Colonic mucosa (tissue), 4 donors: ENCODE data around the gene CARF. TPM values are rescaled to one million over a fixed set of nuclear protein-coding genes. Genes with fewer than 3 reads are reported as not detected.
"Not testable (repeated sequence)": the region's sequence is repeated elsewhere in the genome, so short reads cannot be mapped to it uniquely, and the experiment has no call there.

Experiments used
- DNase-seq: peaks from one replicate; pipeline ENCODE4 v3.0.0-alpha.2; 2020
- H3K27ac ChIP-seq: fragments of 200-600 bp; one replicate; pipeline ENCODE4 v1.8.0; 2021
- H3K27me3 ChIP-seq: fragments of 200-600 bp; one replicate; pipeline ENCODE4 v1.8.0; 2021
- H3K36me3 ChIP-seq: fragments of 200-600 bp; one replicate; pipeline ENCODE4 v1.8.0; 2021
- H3K4me1 ChIP-seq: fragments of 200-600 bp; one replicate; pipeline ENCODE4 v1.8.0; 2021; ENCODE audit warnings: mild to moderate bottlenecking
- H3K4me3 ChIP-seq: fragments of 200-600 bp; one replicate; pipeline ENCODE4 v1.8.0; 2021
- H3K9ac ChIP-seq, 2 donors: one replicate each; pipeline ENCODE4 v1.7.0; 2013; ENCODE audit warnings: control low read depth in 2 of 2, low read depth in 2 of 2, low read length in 2 of 2
- H3K9me3 ChIP-seq: fragments of 200-600 bp; one replicate; pipeline ENCODE4 v1.8.0; 2021
- intact Hi-C: fragments of 100-400 bp; cut with DNase I; formaldehyde crosslinking; loops from one replicate; pipeline ENCODE4 v1.14.1; 2022
- total RNA-seq, 2 donors: library from RNA; stranded (reverse); fragmentation: NEBNext Ultra II Directional in 1 of 2; extraction: Animal tissue kit (Norgen Biotek cat#: 25700) in 1 of 2; gene quantifications; one replicate each; pipeline ENCODE4 v1.2.1, GENCODE V29; 2021
- TF ChIP-seq, protein P1 (sequence below): fragments of 200-600 bp; IDR thresholded peaks from one replicate; pipeline ENCODE4 v1.8.0; 2022; ENCODE audit warnings: antibody characterized with exemption, mild to moderate bottlenecking
- donor health status: healthy.
- donor health status: DM: no; HTN: no; CAD: no.
- donor health status: DM: no; HTN: no; CAD: no.

Gene CARF
- total RNA-seq, 2 donors from 2014 or later: 3.8 to 5.1 TPM

DNA sequence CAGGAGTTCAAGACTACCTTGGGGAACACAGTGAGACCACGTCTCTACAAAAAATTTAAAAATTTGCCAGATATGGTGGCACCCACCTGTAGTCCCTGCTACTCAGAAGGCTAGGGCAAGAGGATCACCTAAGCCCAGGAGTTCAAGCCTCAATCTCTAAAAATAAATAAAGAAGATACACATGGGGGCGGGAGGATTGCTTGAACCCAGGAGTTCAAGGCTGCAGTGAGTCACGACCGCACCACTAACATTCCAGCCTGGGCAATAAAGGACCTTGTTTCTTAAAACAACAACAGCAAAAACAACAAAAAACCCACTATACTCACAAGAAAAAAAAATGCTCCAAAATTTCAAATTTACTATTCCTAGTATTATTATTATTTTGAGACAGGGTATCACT, 30.5 kb upstream of the CARF start:
- no peaks in the 10 kb centered on the region for H3K27me3 ChIP-seq
- no peaks in the 10 kb centered on the region for H3K9me3 ChIP-seq
- no peaks in the 10 kb centered on the region for H3K4me1 ChIP-seq
- no peak for DNase-seq
- H3K36me3 ChIP-seq: no peaks in the 10 kb centered on the region
- H3K27ac ChIP-seq: no peak overlapping the region
- H3K4me3 ChIP-seq: no peak overlapping the region
- no peak overlapping the region for H3K9ac ChIP-seq
- TF ChIP-seq, protein P1, sequence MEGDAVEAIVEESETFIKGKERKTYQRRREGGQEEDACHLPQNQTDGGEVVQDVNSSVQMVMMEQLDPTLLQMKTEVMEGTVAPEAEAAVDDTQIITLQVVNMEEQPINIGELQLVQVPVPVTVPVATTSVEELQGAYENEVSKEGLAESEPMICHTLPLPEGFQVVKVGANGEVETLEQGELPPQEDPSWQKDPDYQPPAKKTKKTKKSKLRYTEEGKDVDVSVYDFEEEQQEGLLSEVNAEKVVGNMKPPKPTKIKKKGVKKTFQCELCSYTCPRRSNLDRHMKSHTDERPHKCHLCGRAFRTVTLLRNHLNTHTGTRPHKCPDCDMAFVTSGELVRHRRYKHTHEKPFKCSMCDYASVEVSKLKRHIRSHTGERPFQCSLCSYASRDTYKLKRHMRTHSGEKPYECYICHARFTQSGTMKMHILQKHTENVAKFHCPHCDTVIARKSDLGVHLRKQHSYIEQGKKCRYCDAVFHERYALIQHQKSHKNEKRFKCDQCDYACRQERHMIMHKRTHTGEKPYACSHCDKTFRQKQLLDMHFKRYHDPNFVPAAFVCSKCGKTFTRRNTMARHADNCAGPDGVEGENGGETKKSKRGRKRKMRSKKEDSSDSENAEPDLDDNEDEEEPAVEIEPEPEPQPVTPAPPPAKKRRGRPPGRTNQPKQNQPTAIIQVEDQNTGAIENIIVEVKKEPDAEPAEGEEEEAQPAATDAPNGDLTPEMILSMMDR: no peak
- intact Hi-C loops: no loop called here

DNA sequence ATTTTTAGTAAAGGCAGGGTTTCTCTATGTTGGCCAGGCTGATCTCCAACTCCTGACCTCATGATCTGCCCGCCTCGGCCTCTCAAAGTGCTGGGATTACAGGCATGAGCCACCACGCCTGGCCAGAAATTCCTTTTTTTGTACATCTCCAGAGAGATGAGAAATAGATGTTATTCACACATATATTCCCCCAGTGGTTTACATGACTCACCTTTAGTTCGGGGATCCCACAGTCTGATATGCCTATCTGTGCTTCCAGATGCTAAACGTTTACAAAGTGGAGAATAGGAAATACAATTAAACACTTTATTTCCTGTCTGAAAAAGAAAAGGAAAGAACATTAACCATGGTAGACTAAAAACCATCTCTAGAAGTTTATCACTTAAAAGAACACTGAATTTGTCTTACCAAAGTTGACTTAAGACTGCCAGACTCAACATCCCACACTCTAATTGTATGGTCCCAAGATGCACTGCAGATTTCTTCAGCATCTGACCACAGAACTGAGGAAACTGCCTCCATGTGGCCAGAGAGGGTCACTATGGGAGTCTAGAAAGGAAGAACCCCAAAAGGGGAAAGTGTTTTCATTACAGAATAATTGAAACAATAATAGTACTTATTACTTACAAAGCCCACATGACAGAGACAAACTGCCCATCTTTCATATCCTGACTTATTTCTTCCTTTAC, 27.9 kb upstream of the CARF start:
- DNase-seq: no peak
- no peak overlapping the region for H3K27ac ChIP-seq
- no peaks in the 10 kb centered on the region for H3K9me3 ChIP-seq
- intact Hi-C loops: no loop called here
- no peak overlapping the region for H3K4me3 ChIP-seq
- no peaks in the 10 kb centered on the region for H3K36me3 ChIP-seq
- TF ChIP-seq, protein P1: no peak
- no peak overlapping the region for H3K9ac ChIP-seq
- H3K4me1 ChIP-seq: no peaks in the 10 kb centered on the region
- H3K27me3 ChIP-seq: no peaks in the 10 kb centered on the region

DNA sequence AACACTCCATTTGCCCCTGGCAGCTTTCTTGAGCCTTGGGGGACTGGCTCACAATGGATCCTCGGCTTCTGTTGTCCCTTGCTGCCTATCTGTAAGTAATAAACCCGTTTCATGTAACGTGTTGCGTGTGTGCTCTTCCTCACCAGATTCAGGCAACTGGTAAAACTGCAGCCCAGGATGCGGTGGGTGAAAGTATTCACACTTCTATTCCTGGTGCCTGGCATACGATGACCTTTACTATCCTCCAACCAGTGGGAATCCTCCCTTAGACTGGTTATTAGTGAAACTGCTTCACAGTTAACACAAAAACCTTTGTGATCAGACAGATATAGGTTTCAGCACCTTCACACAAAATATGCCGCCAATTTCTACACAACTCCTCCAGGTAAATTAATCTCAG, 26.9 kb upstream of the CARF start:
- H3K4me3 ChIP-seq: no peak overlapping the region
- H3K9ac ChIP-seq: no peak overlapping the region
- H3K36me3 ChIP-seq: no peaks in the 10 kb centered on the region
- TF ChIP-seq, protein P1: no peak
- DNase-seq: no peak
- H3K27me3 ChIP-seq: no peaks in the 10 kb centered on the region
- no peak overlapping the region for H3K27ac ChIP-seq
- intact Hi-C loops: no loop called here
- H3K9me3 ChIP-seq: no peaks in the 10 kb centered on the region
- H3K4me1 ChIP-seq: no peaks in the 10 kb centered on the region

DNA sequence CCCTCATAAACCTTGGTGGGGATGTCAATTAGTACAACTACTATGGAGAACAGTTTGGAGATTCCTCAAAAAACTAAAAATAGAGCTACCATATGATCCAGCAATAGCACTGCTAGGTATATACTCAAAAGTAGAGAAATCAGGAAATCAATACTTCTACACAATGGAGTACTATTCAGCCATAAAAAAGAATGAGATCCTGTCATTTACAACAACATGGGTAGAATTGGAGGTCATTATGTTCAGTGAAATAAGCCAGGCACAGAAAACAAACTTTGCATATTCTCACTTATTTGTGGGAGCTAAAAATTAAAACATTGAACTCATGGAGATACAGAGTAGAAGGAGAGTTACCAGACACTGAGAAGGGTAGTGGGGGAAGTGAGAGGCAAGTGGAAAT, 6.6 kb upstream of the CARF start:
- H3K36me3 ChIP-seq, intact Hi-C loops, H3K27ac ChIP-seq, H3K27me3 ChIP-seq, H3K4me3 ChIP-seq, H3K9ac ChIP-seq, H3K9me3 ChIP-seq, H3K4me1 ChIP-seq, DNase-seq: not testable (repeated sequence)

DNA sequence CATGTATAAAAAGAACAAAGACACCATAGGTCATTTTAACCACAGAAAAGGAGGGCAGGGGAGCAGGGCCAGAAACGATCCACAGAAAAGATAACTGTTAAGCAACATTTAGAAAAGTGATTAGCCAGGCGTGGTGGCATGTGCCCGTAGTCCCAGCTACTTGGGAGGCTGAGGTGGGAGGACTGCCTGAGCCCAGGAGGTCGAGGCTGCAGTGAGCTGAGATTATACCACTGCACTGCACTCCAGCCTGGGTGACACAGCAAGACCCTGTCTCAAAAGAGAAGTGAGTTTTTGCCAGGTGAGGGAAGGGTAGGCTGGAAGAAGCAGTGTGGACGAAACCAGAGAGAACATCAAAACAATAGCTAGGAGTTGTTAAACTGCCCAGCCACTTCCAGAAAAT, 3.9 kb upstream of the CARF start:
- no peaks in the 10 kb centered on the region for H3K4me1 ChIP-seq
- H3K36me3 ChIP-seq: peaks cover 4% of the 10 kb centered on the region
- TF ChIP-seq, protein P1: no peak
- H3K9me3 ChIP-seq: no peaks in the 10 kb centered on the region
- H3K4me3 ChIP-seq: no peak overlapping the region
- no peak overlapping the region for H3K9ac ChIP-seq
- intact Hi-C loops: no loop called here
- DNase-seq: no peak
- H3K27me3 ChIP-seq: no peaks in the 10 kb centered on the region
- H3K27ac ChIP-seq: no peak overlapping the region

DNA sequence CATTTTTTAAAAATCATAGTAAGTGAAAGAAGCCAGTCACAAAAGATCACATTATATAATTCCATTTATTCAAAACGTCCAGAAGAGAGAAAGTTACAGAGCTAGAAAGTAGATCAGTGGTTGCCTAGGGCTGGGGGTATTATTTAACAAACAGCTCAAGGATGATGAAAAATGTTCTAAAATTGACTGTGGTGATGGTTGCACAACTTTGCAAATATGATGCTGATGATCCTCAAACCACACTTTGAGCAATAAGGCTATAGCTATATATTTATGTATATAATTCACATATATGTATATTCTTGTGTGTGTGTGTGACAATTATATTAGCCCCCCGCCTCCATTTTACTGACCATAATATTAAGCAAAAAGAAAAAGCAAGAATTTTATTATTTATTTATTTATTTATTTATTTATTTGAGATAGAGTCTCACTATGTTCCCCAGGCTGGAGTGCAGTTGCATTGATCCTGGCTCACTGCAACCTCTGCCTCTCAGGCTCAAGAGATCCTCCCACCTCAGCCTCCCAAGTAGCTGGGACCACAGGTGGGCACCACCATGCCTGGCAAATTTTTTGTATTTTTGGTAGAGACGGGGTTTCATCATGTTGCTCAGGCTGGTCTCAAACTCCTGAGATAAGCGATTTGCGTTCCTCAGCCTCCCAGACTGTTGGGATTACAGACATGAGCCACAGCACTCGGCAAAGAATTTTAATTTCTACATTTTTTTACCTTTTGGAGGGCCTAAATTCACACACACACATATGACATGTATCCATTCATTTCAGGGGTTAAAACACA, 2.5 kb upstream of the CARF start:
- H3K4me1 ChIP-seq: no peaks in the 10 kb centered on the region
- no peaks in the 10 kb centered on the region for H3K27me3 ChIP-seq
- intact Hi-C loops: no loop called here
- H3K27ac ChIP-seq: no peak overlapping the region
- no peak for DNase-seq
- peaks cover 4% of the 10 kb centered on the region for H3K36me3 ChIP-seq
- no peak overlapping the region for H3K4me3 ChIP-seq
- H3K9me3 ChIP-seq: no peaks in the 10 kb centered on the region
- TF ChIP-seq, protein P1: no peak
- H3K9ac ChIP-seq: no peak overlapping the region

DNA sequence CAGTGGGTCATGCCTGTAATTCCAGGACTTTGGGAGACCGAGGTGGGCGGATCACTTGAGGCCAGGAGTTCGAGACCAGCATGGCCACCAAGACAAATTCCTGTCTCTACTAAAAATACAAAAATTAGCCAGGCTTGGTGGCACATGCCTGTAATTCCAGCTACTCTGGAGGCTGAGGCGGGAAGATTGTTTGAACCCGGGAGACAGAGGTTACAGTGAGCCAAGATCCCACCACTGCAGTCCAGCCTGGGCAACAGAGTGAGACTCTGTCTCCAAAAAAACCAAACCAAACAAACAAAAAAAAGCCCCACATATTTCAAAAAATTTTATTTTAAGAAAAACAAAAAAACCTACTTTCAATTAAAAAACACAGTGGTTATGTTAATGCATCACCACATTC, 1.8 kb upstream of the CARF start:
- H3K9ac ChIP-seq, H3K9me3 ChIP-seq, H3K36me3 ChIP-seq, H3K27ac ChIP-seq, DNase-seq, H3K4me1 ChIP-seq, H3K27me3 ChIP-seq, H3K4me3 ChIP-seq, intact Hi-C loops: not testable (repeated sequence)
